Mesenteric fat pad (tissue), 1 donor: Measurements from ENCODE around the gene ZNF681. TPM values are rescaled to one million over a fixed set of nuclear protein-coding genes. Genes with fewer than 3 reads are reported as not detected.
"Not testable (repeated sequence)": the region's sequence is repeated elsewhere in the genome, so short reads cannot be mapped to it uniquely, and the experiment has no call there.

Experiments used
- DNase-seq: peaks from one replicate; pipeline ENCODE4 v3.0.0-alpha.2; 2020; ENCODE audit warnings: low spot score
- total RNA-seq: library from RNA; stranded (reverse); fragmentation: NEBNext Ultra II Directional; extraction: Animal tissue kit (Norgen Biotek cat#: 25700); gene quantifications from one replicate; pipeline ENCODE4 v1.2.1, GENCODE V29; 2021
- donor health status: DM: yes; HTN: yes; CAD: no.

ZNF681 gene
- total RNA-seq, 1 donor from 2014 or later: 0.96 TPM

GRCh38 chr19:23774106-23774505 lies 15.4 kb upstream of the ZNF681 start:
- no peak for DNase-seq

GRCh38 chr19:23772675-23773063 lies 14.0 kb upstream of the ZNF681 start:
- DNase-seq: no peak

GRCh38 chr19:23771761-23772674 lies 13.3 kb upstream of the ZNF681 start:
- no peak for DNase-seq

- DNase-seq: no peak
Observed at GRCh38 chr19:23771316-23771715, 12.6 kb upstream of the ZNF681 start.

- no peak for DNase-seq
Observed at GRCh38 chr19:23770672-23771250, 12.1 kb upstream of the ZNF681 start.

GRCh38 chr19:23769691-23770468 lies 11.2 kb upstream of the ZNF681 start:
- DNase-seq: peak; percentile 33

- DNase-seq: no peak
Observed at GRCh38 chr19:23766951-23767350, 8.3 kb upstream of the ZNF681 start.

- no peak for DNase-seq
Observed at GRCh38 chr19:23764781-23765180, 6.1 kb upstream of the ZNF681 start.

GRCh38 chr19:23762884-23763711 lies 4.4 kb upstream of the ZNF681 start:
- DNase-seq: peak; percentile 93

- no peak for DNase-seq
Observed at GRCh38 chr19:23762548-23762883, 3.8 kb upstream of the ZNF681 start.

GRCh38 chr19:23760326-23760725 lies 1.6 kb upstream of the ZNF681 start:
- DNase-seq: not testable (repeated sequence)

GRCh38 chr19:23743633-23744232 lies 15.0 kb downstream of the ZNF681 start:
- DNase-seq: not testable (repeated sequence)

GRCh38 chr19:23730729-23731465 lies 27.8 kb downstream of the ZNF681 start:
- DNase-seq: not testable (repeated sequence)

- DNase-seq: not testable (repeated sequence)
Observed at GRCh38 chr19:23724161-23724560, 34.5 kb downstream of the ZNF681 start.

- no peak for DNase-seq
Observed at GRCh38 chr19:23718802-23719201, 39.9 kb downstream of the ZNF681 start.

- no peak for DNase-seq
Observed at GRCh38 chr19:23716792-23717191, 41.9 kb downstream of the ZNF681 start.

- DNase-seq: no peak
Observed at GRCh38 chr19:23709347-23709746, 49.3 kb downstream of the ZNF681 start.

GRCh38 chr19:23706657-23707056 lies 52.0 kb downstream of the ZNF681 start:
- no peak for DNase-seq

GRCh38 chr19:23699521-23699860 lies 59.2 kb downstream of the ZNF681 start:
- DNase-seq: no peak
